ENCODE data around the gene COL6A1. TPM values are rescaled to one million over a fixed set of nuclear protein-coding genes. Genes with fewer than 3 reads are reported as not detected.
"Not testable (repeated sequence)": the region's sequence is repeated elsewhere in the genome, so short reads cannot be mapped to it uniquely, and the experiment has no call there.

COL6A1 gene
- total RNA-seq, 5 donors from 2014 or later (not counting 1 experiment from before 2014, with no cell fraction given) = 4.2 to 25.3 (median 14.6) TPM

- H3K36me3 ChIP-seq (ENCODE audit: control insufficient read depth in 2 of 2, extremely low read depth in 1 of 2, insufficient read depth in 1 of 2, low read length in 1 of 2) = no peaks in the 10 kb centered on the region
- no peak overlapping the region for H3K27ac ChIP-seq (ENCODE audit: low read length)
- no peaks in the 10 kb centered on the region for H3K4me1 ChIP-seq (ENCODE audit: control insufficient read depth in 1 of 2, extremely low read depth in 1 of 2, insufficient read depth in 2 of 2, low read length in 2 of 2)
- ChIA-PET POLR2A (no interaction called here), CTCF (no interaction called here)
- Mint-ChIP-seq H3K27ac (no peak overlapping the region), H3K27me3 (peaks cover 6 to 10% of the 10 kb centered on the region in 2 donors), H3K36me3 (no peaks in the 10 kb centered on the region), H3K9me3 (no peaks in the 10 kb centered on the region), H3K4me3 (no peak overlapping the region), H3K4me1 (no peaks in the 10 kb centered on the region)
- no CpG with 5 or more reads among the region's 2 CpGs for WGBS (ENCODE audit: insufficient coverage)
- H3K9me3 ChIP-seq = no peaks in the 10 kb centered on the region
- no peak overlapping the region for H3K4me3 ChIP-seq (ENCODE audit: control insufficient read depth in 1 of 2, extremely low read depth in 1 of 2, low read length in 1 of 2)
- DNase-seq (no peak), ATAC-seq (replicated peaks in 1 of 4) (no peak)
- peaks cover 0 to 24% of the 10 kb centered on the region in 2 experiments for H3K27me3 ChIP-seq (replicated peaks in 1 of 2; ENCODE audit: control insufficient read depth in 2 of 2, extremely low read depth in 1 of 2, insufficient read depth in 2 of 2, low read length in 1 of 2)
These were observed 63.6 kb downstream of the COL6A1 start for GRCh38 chr21:46045154-46045553.

DNA sequence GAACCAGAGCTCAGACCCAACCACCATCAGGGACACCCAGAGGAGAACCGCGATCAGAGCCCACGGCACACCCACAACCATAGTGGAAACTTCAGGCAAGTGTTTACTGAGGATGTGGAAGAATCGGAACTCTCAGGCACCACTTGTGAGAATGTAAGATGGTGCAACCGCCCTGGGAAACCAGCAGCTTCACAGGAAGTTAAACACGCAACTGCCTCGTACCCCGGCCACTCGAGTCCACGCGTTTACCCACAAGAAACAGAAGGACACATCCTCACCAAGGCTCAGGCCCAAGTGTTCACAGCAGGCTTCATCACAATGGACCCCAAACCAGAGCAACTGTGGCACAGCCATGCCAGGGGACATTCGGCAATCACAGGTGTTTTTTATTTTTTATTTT, 64.9 kb downstream of the COL6A1 start:
- Mint-ChIP-seq H3K27me3 (peaks cover 5% of the 10 kb centered on the region in 2 donors), H3K27ac (no peak overlapping the region), H3K4me1 (no peaks in the 10 kb centered on the region), H3K36me3 (no peaks in the 10 kb centered on the region), H3K4me3 (no peak overlapping the region), H3K9me3 (no peaks in the 10 kb centered on the region)
- ATAC-seq (replicated peaks in 1 of 4) = no peak
- Histone ChIP-seq H3K4me1 (ENCODE audit: control insufficient read depth in 1 of 2, extremely low read depth in 1 of 2, insufficient read depth in 2 of 2, low read length in 2 of 2) (no peaks in the 10 kb centered on the region), H3K36me3 (ENCODE audit: control insufficient read depth in 2 of 2, extremely low read depth in 1 of 2, insufficient read depth in 1 of 2, low read length in 1 of 2) (no peaks in the 10 kb centered on the region), H3K9me3 (no peaks in the 10 kb centered on the region), H3K27ac (ENCODE audit: low read length) (no peak overlapping the region), H3K27me3 (replicated peaks in 1 of 2; ENCODE audit: control insufficient read depth in 2 of 2, extremely low read depth in 1 of 2, insufficient read depth in 2 of 2, low read length in 1 of 2) (peaks cover 0 to 18% of the 10 kb centered on the region in 2 experiments), H3K4me3 (ENCODE audit: control insufficient read depth in 1 of 2, extremely low read depth in 1 of 2, low read length in 1 of 2) (no peak overlapping the region)
- DNase-seq = no peak
- WGBS (ENCODE audit: insufficient coverage) = 90% methylated on average over 8 of the region's 12 CpGs
- ChIA-PET CTCF (no interaction called here), POLR2A (no interaction called here)

DNA sequence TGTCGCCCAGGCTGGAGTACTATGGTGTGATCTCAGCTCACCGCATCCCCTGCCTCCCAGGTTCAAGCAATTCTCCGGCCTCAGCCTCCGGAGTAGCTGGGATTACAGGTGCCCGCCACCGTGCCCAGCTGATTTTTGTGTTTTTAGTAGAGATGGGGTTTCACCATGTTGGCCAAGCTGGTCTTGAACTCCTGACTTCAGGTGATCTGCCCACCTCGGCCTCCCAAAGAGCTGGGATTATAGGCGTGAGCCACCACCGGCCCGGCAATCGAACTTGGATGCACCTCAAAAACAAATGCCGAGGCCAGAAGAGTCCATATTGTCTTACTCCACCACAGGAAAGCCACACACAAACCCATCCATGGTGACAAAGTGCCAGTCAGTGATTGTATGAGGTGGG, 65.3 kb downstream of the COL6A1 start:
- POLR2A ChIA-PET; H3K4me1 ChIP-seq (ENCODE audit: control insufficient read depth in 1 of 2, extremely low read depth in 1 of 2, insufficient read depth in 2 of 2, low read length in 2 of 2); H3K4me3 Mint-ChIP-seq; H3K36me3 ChIP-seq (ENCODE audit: control insufficient read depth in 2 of 2, extremely low read depth in 1 of 2, insufficient read depth in 1 of 2, low read length in 1 of 2); H3K9me3 Mint-ChIP-seq; H3K36me3 Mint-ChIP-seq; H3K4me1 Mint-ChIP-seq; CTCF ChIA-PET; H3K27ac ChIP-seq (ENCODE audit: low read length); H3K9me3 ChIP-seq; H3K4me3 ChIP-seq (ENCODE audit: control insufficient read depth in 1 of 2, extremely low read depth in 1 of 2, low read length in 1 of 2); H3K27me3 Mint-ChIP-seq; ATAC-seq (replicated peaks in 1 of 4); DNase-seq; H3K27ac Mint-ChIP-seq: not testable (repeated sequence)
- peaks cover 0 to 19% of the 10 kb centered on the region in 2 experiments for H3K27me3 ChIP-seq (replicated peaks in 1 of 2; ENCODE audit: control insufficient read depth in 2 of 2, extremely low read depth in 1 of 2, insufficient read depth in 2 of 2, low read length in 1 of 2)
- 86% methylated on average over 11 of the region's 12 CpGs for WGBS (ENCODE audit: insufficient coverage)

DNA sequence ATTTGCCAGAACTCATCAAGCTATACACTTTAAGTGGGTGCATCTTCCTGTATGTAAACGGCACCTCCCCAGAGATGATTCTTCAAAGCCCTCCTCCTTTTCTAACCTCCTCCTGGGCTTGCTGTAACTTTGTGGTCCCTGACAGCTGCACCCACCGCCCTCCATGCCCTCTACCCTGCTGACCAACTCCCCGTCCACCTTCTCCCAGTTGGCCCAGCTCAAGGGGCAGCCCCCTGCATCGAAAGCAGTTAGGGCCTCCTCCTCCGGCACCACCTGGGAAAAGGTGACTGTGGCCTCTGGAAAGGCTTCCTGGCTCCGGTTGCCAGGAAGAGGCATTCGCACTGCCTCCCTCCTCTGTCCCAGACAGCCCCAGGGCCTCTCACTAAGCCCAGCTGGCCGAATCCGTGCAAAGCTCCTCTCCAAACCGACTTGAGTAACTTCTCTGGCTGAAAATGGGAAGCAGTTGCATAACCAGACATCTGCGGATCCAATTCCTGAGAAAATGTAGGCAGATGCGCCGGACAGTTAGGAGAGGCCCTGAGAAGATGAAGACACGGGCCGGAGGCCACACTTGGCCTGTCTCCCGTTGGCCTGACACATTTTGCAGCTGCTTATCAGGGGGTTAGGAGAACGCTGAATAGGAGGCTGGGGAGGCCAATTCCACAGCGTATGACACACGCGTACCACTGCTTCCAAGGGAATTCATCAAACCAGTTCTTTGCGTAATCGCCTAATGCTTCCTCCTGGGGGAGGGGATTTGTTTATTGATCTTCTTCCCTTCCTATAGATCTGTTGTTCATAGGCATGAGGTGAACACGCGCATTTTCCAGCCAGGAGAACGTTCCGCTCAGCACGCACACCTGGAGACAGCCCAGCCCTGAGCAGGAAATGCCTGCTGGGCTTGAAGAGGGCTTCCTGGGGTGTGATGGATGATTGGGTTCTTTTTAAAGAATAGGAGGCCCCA, 67.6 kb downstream of the COL6A1 start:
- Histone ChIP-seq H3K4me1 (ENCODE audit: control insufficient read depth in 1 of 2, extremely low read depth in 1 of 2, insufficient read depth in 2 of 2, low read length in 2 of 2) (peaks cover 0 to 6% of the 10 kb centered on the region in 2 experiments), H3K4me3 (ENCODE audit: control insufficient read depth in 1 of 2, extremely low read depth in 1 of 2, low read length in 1 of 2) (no peak overlapping the region), H3K27me3 (replicated peaks in 1 of 2; ENCODE audit: control insufficient read depth in 2 of 2, extremely low read depth in 1 of 2, insufficient read depth in 2 of 2, low read length in 1 of 2) (peaks cover 0 to 24% of the 10 kb centered on the region in 2 experiments), H3K36me3 (ENCODE audit: control insufficient read depth in 2 of 2, extremely low read depth in 1 of 2, insufficient read depth in 1 of 2, low read length in 1 of 2) (no peaks in the 10 kb centered on the region), H3K9me3 (no peaks in the 10 kb centered on the region), H3K27ac (ENCODE audit: low read length) (no peak overlapping the region)
- DNase-seq (no peak), ATAC-seq (replicated peaks in 1 of 4) (no peak)
- Mint-ChIP-seq H3K27ac (no peak overlapping the region), H3K36me3 (no peaks in the 10 kb centered on the region), H3K9me3 (no peaks in the 10 kb centered on the region), H3K4me3 (no peak overlapping the region), H3K4me1 (no peaks in the 10 kb centered on the region), H3K27me3 (peaks cover 0 to 2% of the 10 kb centered on the region in 2 donors)
- CTCF ChIA-PET = no interaction called here
- POLR2A ChIA-PET = no interaction called here
- WGBS (ENCODE audit: insufficient coverage) = 84% methylated on average over 16 of the region's 27 CpGs

GRCh38 chr21:46049890-46050667, 68.5 kb downstream of the COL6A1 start:
- POLR2A ChIA-PET = no interaction called here

DNA sequence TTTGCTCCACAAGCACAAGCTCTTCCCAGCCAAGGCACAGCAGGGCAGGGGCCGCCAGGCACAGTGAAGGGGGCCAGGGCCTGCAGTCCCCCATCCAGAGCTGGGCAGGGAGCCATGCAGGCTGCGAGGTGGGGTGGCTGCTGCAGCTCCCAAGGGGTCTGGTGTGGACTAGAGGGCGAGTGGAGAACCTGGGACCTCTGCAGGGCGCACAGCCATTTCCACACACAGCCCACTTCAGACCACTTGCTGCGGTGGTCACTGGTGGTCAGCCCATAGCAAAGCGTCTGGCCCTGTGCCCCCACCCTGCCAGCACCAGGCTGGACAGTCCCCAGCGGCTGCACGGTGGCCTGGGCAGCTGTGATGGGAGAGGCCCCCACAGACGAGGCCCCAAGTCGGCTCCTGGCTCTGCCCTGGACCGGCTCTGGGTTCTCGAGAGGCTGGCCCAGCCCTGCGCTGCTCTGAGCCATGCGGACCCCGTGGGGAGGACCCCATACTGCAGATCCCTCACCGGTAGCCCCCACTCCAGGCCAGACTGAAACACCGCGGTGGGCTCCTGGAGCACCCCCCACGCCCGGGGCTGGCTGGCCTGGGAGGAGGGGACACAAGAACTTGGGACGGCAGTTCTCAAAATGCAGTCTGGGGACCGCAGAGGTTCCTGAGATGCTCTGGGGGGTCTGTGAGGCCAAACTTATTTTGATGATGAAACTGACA, 69.3 kb downstream of the COL6A1 start:
- H3K27me3 Mint-ChIP-seq = peaks cover 0 to 3% of the 10 kb centered on the region in 2 donors
- POLR2A ChIA-PET = no interaction called here
- Histone ChIP-seq H3K4me1 (ENCODE audit: control insufficient read depth in 1 of 2, extremely low read depth in 1 of 2, insufficient read depth in 2 of 2, low read length in 2 of 2) (peaks cover 0 to 6% of the 10 kb centered on the region in 2 experiments), H3K36me3 (ENCODE audit: control insufficient read depth in 2 of 2, extremely low read depth in 1 of 2, insufficient read depth in 1 of 2, low read length in 1 of 2) (no peaks in the 10 kb centered on the region), H3K27ac (ENCODE audit: low read length) (no peak overlapping the region), H3K27me3 (replicated peaks in 1 of 2; ENCODE audit: control insufficient read depth in 2 of 2, extremely low read depth in 1 of 2, insufficient read depth in 2 of 2, low read length in 1 of 2) (peaks cover 0 to 35% of the 10 kb centered on the region in 2 experiments), H3K4me3 (ENCODE audit: control insufficient read depth in 1 of 2, extremely low read depth in 1 of 2, low read length in 1 of 2) (no peak overlapping the region), H3K9me3 (no peaks in the 10 kb centered on the region)
- no peaks in the 10 kb centered on the region for H3K36me3 Mint-ChIP-seq
- no peak for DNase-seq
- no peak overlapping the region for H3K27ac Mint-ChIP-seq
- CTCF ChIA-PET = no interaction called here
- no peaks in the 10 kb centered on the region for H3K9me3 Mint-ChIP-seq
- H3K4me3 Mint-ChIP-seq = no peak overlapping the region
- 86% methylated on average over 18 of the region's 22 CpGs for WGBS (ENCODE audit: insufficient coverage)
- no peak for ATAC-seq (replicated peaks in 1 of 4)
- H3K4me1 Mint-ChIP-seq = no peaks in the 10 kb centered on the region

More at GRCh38 chr21:46049890-46050667, 68.5 kb downstream of the COL6A1 start:
- H3K27me3 Mint-ChIP-seq = peaks cover 0 to 3% of the 10 kb centered on the region in 2 donors
- H3K27ac Mint-ChIP-seq = no peak overlapping the region
- Histone ChIP-seq H3K27ac (ENCODE audit: low read length) (no peak overlapping the region), H3K4me3 (ENCODE audit: control insufficient read depth in 1 of 2, extremely low read depth in 1 of 2, low read length in 1 of 2) (no peak overlapping the region), H3K4me1 (ENCODE audit: control insufficient read depth in 1 of 2, extremely low read depth in 1 of 2, insufficient read depth in 2 of 2, low read length in 2 of 2) (peaks cover 0 to 6% of the 10 kb centered on the region in 2 experiments), H3K27me3 (replicated peaks in 1 of 2; ENCODE audit: control insufficient read depth in 2 of 2, extremely low read depth in 1 of 2, insufficient read depth in 2 of 2, low read length in 1 of 2) (peaks cover 0 to 28% of the 10 kb centered on the region in 2 experiments), H3K36me3 (ENCODE audit: control insufficient read depth in 2 of 2, extremely low read depth in 1 of 2, insufficient read depth in 1 of 2, low read length in 1 of 2) (no peaks in the 10 kb centered on the region), H3K9me3 (no peaks in the 10 kb centered on the region)
- H3K9me3 Mint-ChIP-seq = no peaks in the 10 kb centered on the region
- H3K4me1 Mint-ChIP-seq = no peaks in the 10 kb centered on the region
- DNase-seq = no peak
- no peak overlapping the region for H3K4me3 Mint-ChIP-seq
- ATAC-seq (replicated peaks in 1 of 4) = no peak
- H3K36me3 Mint-ChIP-seq = no peaks in the 10 kb centered on the region
- WGBS (ENCODE audit: insufficient coverage) = 87% methylated on average over 33 of the region's 33 CpGs
- CTCF ChIA-PET = no interaction called here

Data from T-cell (primary cell).